K562 (cell line): ENCODE data around the gene PAF1. TPM values are rescaled to one million over a fixed set of nuclear protein-coding genes. Genes with fewer than 3 reads are reported as not detected.

ENCODE experiments used
- ARID1B ChIP-seq: fragments of 450-650 bp; IDR thresholded peaks from 2 replicates; pipeline ENCODE4 v1.6.1; 2016; ENCODE audit warnings: antibody characterized with exemption, mild to moderate bottlenecking, inconsistent platforms
- ATF2 ChIP-seq: sonication (generic); formaldehyde crosslinking; IDR thresholded peaks from 2 replicates; pipeline ENCODE4 v1.8.1; 2022; ENCODE audit warnings: missing genetic modification reagents
- BACH1 ChIP-seq: fragments of 200-800 bp; sonication (Bioruptor generic); IDR thresholded peaks from 2 replicates; pipeline ENCODE4 v1.6.1; 2016; ENCODE audit warnings: missing genetic modification characterization, missing compliant biosample characterization
- E4F1 ChIP-seq: fragments of 250-450 bp; sonication (Bioruptor Pico); IDR thresholded peaks from 2 replicates; pipeline ENCODE4 v1.5.0; 2021; ENCODE audit warnings: mild to moderate bottlenecking, borderline replicate concordance
- ELK3 ChIP-seq: fragments of 450-650 bp; formaldehyde crosslinking; IDR thresholded peaks from 2 replicates; pipeline ENCODE4 v1.4.0; 2020; ENCODE audit warnings: mild to moderate bottlenecking
- ETV1 ChIP-seq: fragments of 450-650 bp; conservative IDR thresholded peaks from 2 replicates; pipeline ENCODE4 v1.6.1; 2016; ENCODE audit warnings: missing genetic modification characterization, control low read depth, low read depth, missing compliant biosample characterization
- GABPB2 ChIP-seq: fragments of 250-450 bp; sonication (Bioruptor Pico); conservative IDR thresholded peaks from 2 replicates; pipeline ENCODE4 v1.5.1; 2021; ENCODE audit warnings: mild to moderate bottlenecking
- L3MBTL2 ChIP-seq: fragments of 450-650 bp; IDR thresholded peaks from 2 replicates; pipeline ENCODE4 v1.6.1; 2016; ENCODE audit warnings: mild to moderate bottlenecking, moderate library complexity
- LARP7 ChIP-seq: fragments of 450-650 bp; IDR thresholded peaks from 2 replicates; pipeline ENCODE4 v1.6.1; 2016
- MAX ChIP-seq: sonication (generic); formaldehyde crosslinking; IDR thresholded peaks from 2 replicates; pipeline ENCODE4 v1.9.0; 2022; ENCODE audit warnings: mild to moderate bottlenecking, missing genetic modification reagents
- NR2C1 ChIP-seq, 2 experiments: fragments of 450-650 bp; IDR thresholded peaks; 2 replicates each; pipeline ENCODE4 v1.6.1; 2017; ENCODE audit warnings: mild to moderate bottlenecking in 2 of 2, antibody characterized with exemption in 1 of 2, inconsistent platforms in 1 of 2, missing compliant biosample characterization in 1 of 2, missing genetic modification characterization in 1 of 2
- NRF1 ChIP-seq, 2 experiments: fragments of 450-650 bp; IDR thresholded peaks in 1 of 2; conservative IDR thresholded peaks in 1 of 2; 2 replicates each; pipeline ENCODE4 v1.6.1; 2014; ENCODE audit warnings: mild to moderate bottlenecking in 2 of 2
- POLR3A ChIP-seq: IDR thresholded peaks from 2 replicates; pipeline ENCODE4 v1.6.1; 2011; ENCODE audit warnings: borderline replicate concordance, mild to moderate bottlenecking, moderate library complexity; ENCODE audit not compliant: insufficient read length, insufficient read depth; ENCODE audit errors: extremely low read depth
- RNF2 ChIP-seq: sonication (generic); IDR thresholded peaks from 2 replicates; pipeline ENCODE4 v1.6.1; 2016
- RUNX1 ChIP-seq: sonication (generic); IDR thresholded peaks from 2 replicates; pipeline ENCODE4 v1.6.1; 2016; ENCODE audit warnings: antibody characterized with exemption, low read depth
- TFE3 ChIP-seq: fragments of 450-650 bp; formaldehyde crosslinking; IDR thresholded peaks from 2 replicates; pipeline ENCODE4 v1.4.0; 2020; ENCODE audit warnings: mild to moderate bottlenecking, mixed read lengths
- THAP7 ChIP-seq: fragments of 250-450 bp; sonication (Bioruptor Pico); IDR thresholded peaks from 2 replicates; pipeline ENCODE4 v1.5.0; 2021
- XRCC5 ChIP-seq: fragments of 200-400 bp; formaldehyde crosslinking; IDR thresholded peaks from 2 replicates; pipeline ENCODE4 v1.6.1; 2017; ENCODE audit warnings: low read depth, mild to moderate bottlenecking, low read length
- YBX1 ChIP-seq: fragments of 450-650 bp; IDR thresholded peaks from 2 replicates; pipeline ENCODE4 v1.7.1; 2016; ENCODE audit warnings: mild to moderate bottlenecking
- ZNF143 ChIP-seq: sonication (generic); formaldehyde crosslinking; IDR thresholded peaks from 2 replicates; pipeline ENCODE4 v1.9.0; 2022; ENCODE audit warnings: mild to moderate bottlenecking, missing genetic modification reagents
- ZNF41 ChIP-seq: fragments of 250-450 bp; sonication (Bioruptor Pico); conservative IDR thresholded peaks from 2 replicates; pipeline ENCODE4 v1.4.0; 2020; ENCODE audit warnings: mild to moderate bottlenecking
- ZNF77 ChIP-seq: fragments of 250-450 bp; sonication (Bioruptor Pico); IDR thresholded peaks from 2 replicates; pipeline ENCODE4 v1.5.0; 2020
- polyA plus RNA-seq, 8 experiments: library from polyadenylated mRNA; depleted of rRNA in 4 of 8; stranded (reverse) in 5 of 8; unstranded in 3 of 8; fragments of >200 nt; fragmentation: Nextera tagmentation in 2 of 8; fragmentation: Illumina TruSeq in 1 of 8; extraction: Ambion mirVana in 2 of 8; extraction: Trizol in 1 of 8; gene quantifications; 2 replicates each; pipeline versions ENCODE4 v1.2.1 to v1.2.3, GENCODE V29; 2011 to 2014; ENCODE audit warnings: inconsistent platforms in 1 of 8, missing spikeins in 1 of 8
- total RNA-seq, 7 experiments: library from RNA; depleted of rRNA in 6 of 7; stranded (reverse); fragments of >200 nt in 6 of 7; fragmentation: Illumina TruSeq in 2 of 7; extraction: Trizol in 2 of 7; gene quantifications; 2 replicates each; pipeline versions ENCODE4 v1.2.1 to v1.2.3, GENCODE V29; 2011 to 2021; ENCODE audit warnings: low replicate concordance in 1 of 7

PAF1 gene
- total and polyA plus RNA-seq, 9 of the 15 experiments (the other 6 are each of a cell fraction or from before 2014, with no cell fraction given) = 1.5 to 45.0 (median 33.8) TPM

GRCh38 chr19:39381910-39382611 lies 8.8 kb downstream of the PAF1 start (continued):
- TF ChIP-seq L3MBTL2 = 0 out of 2 replicates have a peak, but pooled peaks have one; percentile 7
- no peak for TF ChIP-seq YBX1
- TF ChIP-seq ZNF77 (CRISPR knock-in tag) = no peak
- no peak for TF ChIP-seq NR2C1 (IDR thresholded peaks at IDR 0.05)
- TF ChIP-seq NR2C1 (tag; IDR thresholded peaks at IDR 0.05) = no peak
- TF ChIP-seq RNF2 = peak; percentile 71
- peak in 1 of 2 experiments; percentile 20; a peak in 1 of 4 replicates for TF ChIP-seq NRF1 (conservative IDR thresholded peaks at IDR 0.05 in 1 of 2, IDR thresholded peaks at IDR 0.05 in 1 of 2)
- TF ChIP-seq THAP7 (CRISPR knock-in tag) = no peak
- no peak for TF ChIP-seq E4F1 (CRISPR knock-in tag)
- peak; percentile 66; the same call in 1 of the 2 replicates for TF ChIP-seq BACH1 (tag)
- TF ChIP-seq RUNX1 = peak; percentile 85
- TF ChIP-seq XRCC5 = 0 out of 2 replicates have a peak, but pooled peaks have one; percentile 38
- no peak for TF ChIP-seq ZNF143
- no peak for TF ChIP-seq LARP7
- no peak for TF ChIP-seq GABPB2
- TF ChIP-seq ELK3 = no peak
- TF ChIP-seq POLR3A = no peak
- no peak for TF ChIP-seq ZNF41
- peak; percentile 95 for TF ChIP-seq ARID1B
- peak; percentile 80 for TF ChIP-seq MAX (CRISPR knock-in tag)
- TF ChIP-seq ETV1 (tag) = no peak
- no peak for TF ChIP-seq TFE3 (CRISPR knock-in tag)
- TF ChIP-seq ATF2 (CRISPR knock-in tag) = no peak
